Measurements from ENCODE around the gene GNAQ. TPM values are rescaled to one million over a fixed set of nuclear protein-coding genes. Genes with fewer than 3 reads are reported as not detected.

GNAQ gene
- total and polyA plus RNA-seq, 2 experiments from 2014 or later: 21.1 to 43.1 TPM

DNA sequence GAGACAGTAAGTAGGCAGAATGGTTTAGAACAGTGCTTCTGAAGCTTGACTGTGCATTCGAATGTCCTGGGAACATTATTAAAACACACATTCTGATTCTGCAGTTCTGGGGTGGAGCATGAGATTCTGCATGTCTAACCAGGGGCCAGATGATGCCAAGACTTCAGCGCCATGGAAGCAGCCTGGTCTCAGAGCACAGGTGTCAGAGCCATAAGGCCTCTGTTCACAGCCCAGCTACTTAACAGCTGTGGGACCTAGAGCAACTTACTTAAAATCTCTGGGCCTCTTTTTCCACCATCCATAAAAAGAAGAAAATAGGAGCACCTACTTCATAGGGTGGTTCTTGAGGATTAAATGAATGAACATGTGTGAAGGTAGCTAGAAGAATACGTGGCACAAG, 84.0 kb downstream of the GNAQ start:
- H3K9me2 ChIP-seq (ENCODE audit: insufficient read depth): no peaks in the 10 kb centered on the region
- no peak overlapping the region for H3K4me2 ChIP-seq
- H3K27ac Mint-ChIP-seq: no peak overlapping the region
- H4K20me1 ChIP-seq (replicated peaks; ENCODE audit: insufficient read depth): peaks cover 11% of the 10 kb centered on the region
- no peak overlapping the region for H2AFZ ChIP-seq
- H3K27me3 ChIP-seq (ENCODE audit: insufficient read depth): no peaks in the 10 kb centered on the region
- ATAC-seq: no peak
- no peak overlapping the region for H3K4me3 Mint-ChIP-seq
- H3K4me1 Mint-ChIP-seq: peaks cover 60% of the 10 kb centered on the region
- H3K4me3 ChIP-seq: no peak overlapping the region
- DNase-seq (ENCODE audit: low spot score): no peak
- H3F3A ChIP-seq (replicated peaks; ENCODE audit: low read depth): no peaks in the 10 kb centered on the region
- TF ChIP-seq CREB1 (CRISPR knock-in tag; IDR thresholded peaks at IDR 0.05; ENCODE audit: low read depth) (no peak), NANOG (IDR thresholded peaks at IDR 0.05; ENCODE audit: borderline replicate concordance) (no peak), POLR2AphosphoS5 (IDR thresholded peaks at IDR 0.05; ENCODE audit: low read depth) (no peak), JUNB (IDR thresholded peaks at IDR 0.05; ENCODE audit: unreplicated experiment) (no peak), ZNF114 (CRISPR knock-in tag; IDR thresholded peaks at IDR 0.05) (no peak), EZH2phosphoT487 (IDR thresholded peaks at IDR 0.05; ENCODE audit: unreplicated experiment) (no peak), EZH2 (IDR thresholded peaks at IDR 0.05; ENCODE audit: low read depth, unreplicated experiment) (no peak), ZNF331 (CRISPR knock-in tag; IDR thresholded peaks at IDR 0.05; ENCODE audit: low read depth) (no peak), STAT1 (IDR thresholded peaks at IDR 0.05; ENCODE audit: unreplicated experiment) (no peak), ZNF462 (CRISPR knock-in tag; IDR thresholded peaks at IDR 0.05) (no peak)
- TF ChIP-seq, protein P1, sequence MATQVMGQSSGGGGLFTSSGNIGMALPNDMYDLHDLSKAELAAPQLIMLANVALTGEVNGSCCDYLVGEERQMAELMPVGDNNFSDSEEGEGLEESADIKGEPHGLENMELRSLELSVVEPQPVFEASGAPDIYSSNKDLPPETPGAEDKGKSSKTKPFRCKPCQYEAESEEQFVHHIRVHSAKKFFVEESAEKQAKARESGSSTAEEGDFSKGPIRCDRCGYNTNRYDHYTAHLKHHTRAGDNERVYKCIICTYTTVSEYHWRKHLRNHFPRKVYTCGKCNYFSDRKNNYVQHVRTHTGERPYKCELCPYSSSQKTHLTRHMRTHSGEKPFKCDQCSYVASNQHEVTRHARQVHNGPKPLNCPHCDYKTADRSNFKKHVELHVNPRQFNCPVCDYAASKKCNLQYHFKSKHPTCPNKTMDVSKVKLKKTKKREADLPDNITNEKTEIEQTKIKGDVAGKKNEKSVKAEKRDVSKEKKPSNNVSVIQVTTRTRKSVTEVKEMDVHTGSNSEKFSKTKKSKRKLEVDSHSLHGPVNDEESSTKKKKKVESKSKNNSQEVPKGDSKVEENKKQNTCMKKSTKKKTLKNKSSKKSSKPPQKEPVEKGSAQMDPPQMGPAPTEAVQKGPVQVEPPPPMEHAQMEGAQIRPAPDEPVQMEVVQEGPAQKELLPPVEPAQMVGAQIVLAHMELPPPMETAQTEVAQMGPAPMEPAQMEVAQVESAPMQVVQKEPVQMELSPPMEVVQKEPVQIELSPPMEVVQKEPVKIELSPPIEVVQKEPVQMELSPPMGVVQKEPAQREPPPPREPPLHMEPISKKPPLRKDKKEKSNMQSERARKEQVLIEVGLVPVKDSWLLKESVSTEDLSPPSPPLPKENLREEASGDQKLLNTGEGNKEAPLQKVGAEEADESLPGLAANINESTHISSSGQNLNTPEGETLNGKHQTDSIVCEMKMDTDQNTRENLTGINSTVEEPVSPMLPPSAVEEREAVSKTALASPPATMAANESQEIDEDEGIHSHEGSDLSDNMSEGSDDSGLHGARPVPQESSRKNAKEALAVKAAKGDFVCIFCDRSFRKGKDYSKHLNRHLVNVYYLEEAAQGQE (IDR thresholded peaks at IDR 0.05; ENCODE audit: unreplicated experiment): no peak
- TF ChIP-seq, protein P2, sequence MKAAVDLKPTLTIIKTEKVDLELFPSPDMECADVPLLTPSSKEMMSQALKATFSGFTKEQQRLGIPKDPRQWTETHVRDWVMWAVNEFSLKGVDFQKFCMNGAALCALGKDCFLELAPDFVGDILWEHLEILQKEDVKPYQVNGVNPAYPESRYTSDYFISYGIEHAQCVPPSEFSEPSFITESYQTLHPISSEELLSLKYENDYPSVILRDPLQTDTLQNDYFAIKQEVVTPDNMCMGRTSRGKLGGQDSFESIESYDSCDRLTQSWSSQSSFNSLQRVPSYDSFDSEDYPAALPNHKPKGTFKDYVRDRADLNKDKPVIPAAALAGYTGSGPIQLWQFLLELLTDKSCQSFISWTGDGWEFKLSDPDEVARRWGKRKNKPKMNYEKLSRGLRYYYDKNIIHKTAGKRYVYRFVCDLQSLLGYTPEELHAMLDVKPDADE (IDR thresholded peaks at IDR 0.05): no peak
- TF ChIP-seq, protein P3, sequence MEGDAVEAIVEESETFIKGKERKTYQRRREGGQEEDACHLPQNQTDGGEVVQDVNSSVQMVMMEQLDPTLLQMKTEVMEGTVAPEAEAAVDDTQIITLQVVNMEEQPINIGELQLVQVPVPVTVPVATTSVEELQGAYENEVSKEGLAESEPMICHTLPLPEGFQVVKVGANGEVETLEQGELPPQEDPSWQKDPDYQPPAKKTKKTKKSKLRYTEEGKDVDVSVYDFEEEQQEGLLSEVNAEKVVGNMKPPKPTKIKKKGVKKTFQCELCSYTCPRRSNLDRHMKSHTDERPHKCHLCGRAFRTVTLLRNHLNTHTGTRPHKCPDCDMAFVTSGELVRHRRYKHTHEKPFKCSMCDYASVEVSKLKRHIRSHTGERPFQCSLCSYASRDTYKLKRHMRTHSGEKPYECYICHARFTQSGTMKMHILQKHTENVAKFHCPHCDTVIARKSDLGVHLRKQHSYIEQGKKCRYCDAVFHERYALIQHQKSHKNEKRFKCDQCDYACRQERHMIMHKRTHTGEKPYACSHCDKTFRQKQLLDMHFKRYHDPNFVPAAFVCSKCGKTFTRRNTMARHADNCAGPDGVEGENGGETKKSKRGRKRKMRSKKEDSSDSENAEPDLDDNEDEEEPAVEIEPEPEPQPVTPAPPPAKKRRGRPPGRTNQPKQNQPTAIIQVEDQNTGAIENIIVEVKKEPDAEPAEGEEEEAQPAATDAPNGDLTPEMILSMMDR (conservative IDR thresholded peaks at IDR 0.05; ENCODE audit: low read depth in 2 of 2): no peak
- H3K79me2 ChIP-seq (replicated peaks; ENCODE audit: insufficient read depth): peaks cover 89% of the 10 kb centered on the region
- H3K36me3 ChIP-seq (ENCODE audit: insufficient read depth): no peaks in the 10 kb centered on the region
- H3K27ac ChIP-seq (ENCODE audit: low read depth): no peak overlapping the region
- no peaks in the 10 kb centered on the region for H3K9me3 Mint-ChIP-seq
- peaks cover 4% of the 10 kb centered on the region for H3K27me3 Mint-ChIP-seq (ENCODE audit: insufficient read depth, low read depth, poor library complexity)
- H3K4me1 ChIP-seq (ENCODE audit: insufficient read depth): peaks cover 44% of the 10 kb centered on the region
- H3K36me3 Mint-ChIP-seq (ENCODE audit: low read depth): no peaks in the 10 kb centered on the region
